GM13977 (cell line): ENCODE measurements around the gene ALDH9A1.
"Not testable (repeated sequence)": the region's sequence is repeated elsewhere in the genome, so short reads cannot be mapped to it uniquely, and the experiment has no call there.

Source experiments
- DNase-seq: peaks from one replicate; pipeline ENCODE4 v3.0.0; 2012; ENCODE audit warnings: low spot score
- CTCF ChIP-seq: IDR thresholded peaks from 2 replicates; pipeline ENCODE4 v1.5.1; 2012; ENCODE audit warnings: mild to moderate bottlenecking, control low read depth; ENCODE audit not compliant: insufficient read depth; ENCODE audit errors: extremely low read depth, missing control alignments
- in situ Hi-C: fragments of 300-500 bp; cut with MboI; formaldehyde crosslinking; loops from one replicate; pipeline ENCODE4 v1.12.0; 2022; ENCODE audit warnings: low sequenced_read_pairs, low pct_unique_long_range_greater_than_20kb, mixed read lengths, inconsistent platforms; ENCODE audit not compliant: unreplicated experiment

ALDH9A1 gene

GRCh38 chr1:165703648-165704047 lies 5.3 kb upstream of the ALDH9A1 start:
- in situ Hi-C loops: loop anchor here (25.0 kb wide), 1 partner anchor 316 kb away; no protein-coding TSS in a partner anchor

DNA sequence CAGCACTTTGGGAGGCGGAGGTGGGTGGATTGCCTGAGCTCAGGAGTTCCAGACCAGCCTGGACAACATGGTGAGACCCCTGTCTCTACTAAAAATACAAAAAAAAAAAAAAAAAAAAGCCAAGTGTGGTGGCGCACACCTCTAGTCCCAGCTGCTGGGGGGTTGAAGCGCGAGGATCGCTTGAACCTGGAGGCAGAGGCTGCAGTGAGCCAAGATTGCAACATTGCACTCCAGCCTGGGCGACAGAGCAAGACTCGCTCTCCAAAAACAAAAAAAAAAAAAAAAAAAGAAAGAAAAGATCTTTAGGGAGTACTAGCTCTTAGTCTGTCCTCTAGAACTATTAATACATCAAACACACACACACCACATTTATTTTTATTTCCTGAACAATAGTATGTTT lies 3.6 kb upstream of the ALDH9A1 start:
- in situ Hi-C loops: loop anchor here (25.0 kb wide), 1 partner anchor 315 kb away; no protein-coding TSS in a partner anchor
- not testable (repeated sequence) for DNase-seq

More at GRCh38 chr1:165703648-165704047, 5.3 kb upstream of the ALDH9A1 start:
- DNase-seq: no peak
- TF ChIP-seq CTCF: no peak

- in situ Hi-C loops: no loop called here
- no peak for TF ChIP-seq CTCF
- DNase-seq: no peak
These were observed 1.2 kb upstream of the ALDH9A1 start for GRCh38 chr1:165699577-165699976.

DNA sequence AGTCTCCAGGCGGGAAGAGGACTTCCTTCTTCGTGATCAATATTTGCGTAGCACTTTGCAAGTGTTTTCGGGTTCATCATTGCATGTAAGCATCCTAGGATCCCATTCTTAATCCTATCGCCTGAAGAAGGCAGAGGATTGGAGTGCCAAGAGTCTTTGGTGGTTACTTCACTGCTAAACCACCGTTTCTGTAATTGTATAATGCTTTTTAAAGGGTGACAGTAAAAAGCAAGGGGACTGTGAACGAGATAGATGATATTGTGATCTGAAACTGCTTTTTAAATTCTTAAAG lies 345 bp upstream of the ALDH9A1 start:
- TF ChIP-seq CTCF: no peak
- DNase-seq: no peak
- in situ Hi-C loops: no loop called here

DNA sequence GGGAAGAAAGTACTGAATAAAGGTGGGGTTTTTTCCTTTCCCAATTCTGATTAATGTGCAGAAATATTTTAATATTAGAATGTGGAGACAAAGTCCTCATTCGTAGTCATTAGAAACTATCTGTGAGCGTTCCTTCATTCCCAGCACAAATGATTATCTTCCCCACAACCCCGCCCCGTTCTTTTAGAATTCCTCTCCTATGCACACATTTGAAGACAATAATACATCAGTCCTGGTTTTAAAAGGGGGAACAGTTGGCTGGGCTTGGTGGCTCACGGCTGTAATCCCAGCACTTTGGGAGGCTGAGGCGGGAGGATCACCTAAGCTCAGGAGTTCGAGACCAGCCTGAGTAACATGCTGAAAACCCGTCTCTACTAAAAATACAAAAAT lies 876 bp downstream of the ALDH9A1 start:
- in situ Hi-C loops: no loop called here
- DNase-seq: no peak
- no peak for TF ChIP-seq CTCF

DNA sequence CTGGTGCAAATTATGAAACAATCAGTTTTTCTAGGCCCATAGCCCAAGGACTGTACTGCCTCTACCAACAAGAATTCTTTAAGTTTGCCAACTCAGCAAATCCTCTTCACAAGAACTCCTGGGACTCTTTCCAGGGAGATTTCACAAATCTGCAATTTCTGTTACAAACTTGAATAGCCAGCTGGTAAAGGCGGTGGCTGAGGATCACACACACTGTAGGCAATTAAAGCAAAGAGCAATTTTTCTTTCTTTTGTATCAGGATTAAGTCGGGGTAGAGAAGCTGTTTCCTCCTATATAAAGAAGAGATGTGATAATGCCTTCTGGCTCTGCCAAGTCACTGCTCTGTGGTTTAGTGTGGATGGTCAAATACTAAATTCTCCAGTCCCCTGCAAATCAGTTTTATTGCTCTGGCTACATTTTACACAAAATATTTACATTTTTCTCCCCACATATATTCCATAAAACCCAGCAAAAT lies 1.7 kb downstream of the ALDH9A1 start:
- TF ChIP-seq CTCF: no peak
- in situ Hi-C loops: no loop called here
- DNase-seq: no peak

- TF ChIP-seq CTCF: no peak
- DNase-seq: no peak
- in situ Hi-C loops: no loop called here
These were observed 3.3 kb downstream of the ALDH9A1 start for GRCh38 chr1:165695031-165695430.
